GM12878 (cell line): ENCODE data around the gene SRSF12. TPM values are rescaled to one million over a fixed set of nuclear protein-coding genes. Genes with fewer than 3 reads are reported as not detected.
A peak's percentile ranks its signal among the peaks of the same experiment; 100 is the strongest.

Experiments used
- ATAC-seq: fragments of 200-7000 bp; cut with Tn5 transposase; 3 replicates; pipeline ENCODE4 v1.9.1; 2020; ENCODE audit warnings: mild to moderate bottlenecking, moderate library complexity
- BruUV-seq: library from RNA; stranded (reverse); fragments of 400-500 nt; replicated peaks from 2 replicates; lab custom pipeline; 2021; lab: Mats Ljungman, UMichigan
- CTCF ChIA-PET: fragments of 300-600 bp; sonication (Branson Sonifier 250); formaldehyde crosslinking; extraction: SDS; loops from one replicate; lab custom pipeline; 2021; ENCODE audit warnings: inconsistent platforms; lab: Yijun Ruan, JAX
- POLR2A ChIA-PET: fragments of 350-600 bp; formaldehyde crosslinking; extraction: SDS; loops from one replicate; lab custom pipeline; 2021; ENCODE audit warnings: inconsistent platforms; lab: Charles Lee
- RAD21 ChIA-PET: fragments of 300-600 bp; sonication (Branson Sonifier 250); formaldehyde crosslinking; loops from one replicate; lab custom pipeline; 2023; ENCODE audit warnings: antibody characterized with exemption; ENCODE audit not compliant: unreplicated experiment; lab: Charles Lee
- SMC1A ChIA-PET: fragments of 300-600 bp; sonication (Branson Sonifier 250); formaldehyde crosslinking; loops from one replicate; lab custom pipeline; 2023; ENCODE audit not compliant: unreplicated experiment, uncharacterized antibody; lab: Charles Lee
- DNase-seq: peaks from one replicate; pipeline ENCODE4 v3.0.0-alpha.2; 2011; ENCODE audit warnings: low read depth, low spot score
- FAIRE-seq: peaks from 3 replicates; lab custom pipeline; 2011; peaks lifted over from hg19 to GRCh38; lab: Jason Lieb, UNC
- H2AFZ ChIP-seq: 2 replicates; pipeline ENCODE4 v1.6.0; 2011; ENCODE audit warnings: low read depth, low read length, control low read depth; ENCODE audit not compliant: control insufficient read depth
- H3K27ac ChIP-seq: 2 replicates; pipeline ENCODE4 v1.5.1; 2011; ENCODE audit warnings: control low read depth; ENCODE audit not compliant: control insufficient read depth, insufficient read depth
- H3K27me3 ChIP-seq, 2 experiments: replicated peaks in 1 of 2; 2 replicates each; pipeline versions ENCODE4 v1.6.0 to v1.6.1; 2011; ENCODE audit warnings: low read length in 1 of 2; ENCODE audit not compliant: control insufficient read depth in 2 of 2, insufficient read depth in 2 of 2
- H3K36me3 ChIP-seq, 2 experiments: 2 replicates each; pipeline ENCODE4 v1.5.1; 2011; ENCODE audit warnings: low read length in 1 of 2; ENCODE audit not compliant: control insufficient read depth in 2 of 2, insufficient read depth in 2 of 2
- H3K4me1 ChIP-seq: 2 replicates; pipeline ENCODE4 v1.6.1; 2011; ENCODE audit warnings: mild to moderate bottlenecking, low read length, moderate library complexity, mixed read lengths; ENCODE audit not compliant: control insufficient read depth, insufficient read depth
- H3K4me2 ChIP-seq: 2 replicates; pipeline ENCODE4 v1.6.0; 2011; ENCODE audit warnings: control low read depth; ENCODE audit not compliant: control insufficient read depth, insufficient read depth
- H3K4me3 ChIP-seq: fragments of 200-600 bp; sonication (generic); 2 replicates; pipeline ENCODE4 v1.5.1; 2016
- H3K79me2 ChIP-seq: 2 replicates; pipeline ENCODE4 v1.6.0; 2011; ENCODE audit warnings: low read length; ENCODE audit not compliant: control insufficient read depth, insufficient read depth
- H3K9ac ChIP-seq: 2 replicates; pipeline ENCODE4 v1.8.0; 2011; ENCODE audit warnings: low read length, control low read depth, mixed read lengths; ENCODE audit not compliant: control insufficient read depth, insufficient read depth
- H3K9me3 ChIP-seq: replicated peaks from 3 replicates; pipeline ENCODE4 v1.5.1; 2011; ENCODE audit warnings: mild to moderate bottlenecking, low read length; ENCODE audit not compliant: control insufficient read depth, insufficient read depth
- H4K20me1 ChIP-seq: 2 replicates; pipeline ENCODE4 v1.6.0; 2011; ENCODE audit not compliant: control insufficient read depth, insufficient read depth
- CEBPB ChIP-seq, 2 experiments: fragments of 150-350 bp in 1 of 2; IDR thresholded peaks; 2 replicates each; pipeline ENCODE4 v1.6.1; 2012 to 2014; ENCODE audit warnings: low read depth in 2 of 2, low read length in 2 of 2, borderline replicate concordance in 1 of 2, inconsistent platforms in 1 of 2
- CREM ChIP-seq: IDR thresholded peaks from 2 replicates; pipeline ENCODE4 v1.6.1; 2014; ENCODE audit warnings: antibody characterized with exemption, low read depth
- MEF2A ChIP-seq: IDR thresholded peaks from 2 replicates; pipeline ENCODE4 v1.6.1; 2011; ENCODE audit warnings: low read depth, mild to moderate bottlenecking, low read length, moderate library complexity; ENCODE audit not compliant: insufficient read depth
- MEF2B ChIP-seq: fragments of 450-650 bp; IDR thresholded peaks from 2 replicates; pipeline ENCODE4 v1.6.1; 2018; ENCODE audit warnings: mild to moderate bottlenecking, moderate library complexity; ENCODE audit not compliant: partially characterized antibody, poor library complexity, severe bottlenecking
- MTA3 ChIP-seq: IDR thresholded peaks from 2 replicates; pipeline ENCODE4 v1.6.1; 2012; ENCODE audit warnings: low read length, inconsistent platforms, borderline replicate concordance
- PAX8 ChIP-seq: fragments of 450-650 bp; IDR thresholded peaks from 2 replicates; pipeline ENCODE4 v1.6.1; 2017; ENCODE audit warnings: mild to moderate bottlenecking, moderate library complexity
- RFX5 ChIP-seq: IDR thresholded peaks from 2 replicates; pipeline ENCODE4 v1.6.1; 2011; ENCODE audit warnings: low read depth, low read length, improper control_type of control experiment
- SIN3A ChIP-seq: IDR thresholded peaks from 2 replicates; pipeline ENCODE4 v1.6.1; 2012; ENCODE audit warnings: low read depth, low read length, improper control_type of control experiment
- SMAD1 ChIP-seq: fragments of 450-650 bp; IDR thresholded peaks from 2 replicates; pipeline ENCODE4 v1.6.1; 2018; ENCODE audit warnings: mild to moderate bottlenecking, low read depth; ENCODE audit not compliant: partially characterized antibody
- SUZ12 ChIP-seq: fragments of 200-600 bp; sonication (generic); IDR thresholded peaks from one replicate; pipeline ENCODE4 v1.6.1; 2018; ENCODE audit warnings: antibody characterized with exemption, mild to moderate bottlenecking; ENCODE audit not compliant: unreplicated experiment
- ZNF217 ChIP-seq: fragments of 450-650 bp; IDR thresholded peaks from 2 replicates; pipeline ENCODE4 v1.6.1; 2017; ENCODE audit warnings: antibody characterized with exemption, mild to moderate bottlenecking
- WGBS: methylation state at CpG from one replicate; pipeline ENCODE4 v1.1.6; 2016; ENCODE audit warnings: low lambda C conversion rate; ENCODE audit not compliant: insufficient replicate concordance, insufficient coverage; ENCODE audit errors: missing lambda C conversion rate; 5-methylcytosine and 5-hydroxymethylcytosine counted together
- in situ Hi-C: fragments of 300-500 bp; cut with MboI; formaldehyde crosslinking; loops from 9 replicates; pipeline ENCODE4 v1.14.3; 2018; ENCODE audit warnings: mixed read lengths
- intact Hi-C: fragments of 100-400 bp; cut with micrococcal nuclease; formaldehyde crosslinking; loops from one replicate; pipeline ENCODE4 v1.14.2; 2022; ENCODE audit not compliant: unreplicated experiment
- polyA plus RNA-seq, 11 experiments: library from polyadenylated mRNA; depleted of rRNA in 4 of 11; unstranded in 6 of 11; stranded (reverse) in 5 of 11; fragments of >200 nt; fragmentation: Nextera tagmentation in 4 of 11; fragmentation: Illumina TruSeq in 1 of 11; extraction: Ambion mirVana in 4 of 11; extraction: Trizol in 1 of 11; gene quantifications; 1 replicate in 1 of 11; 2 replicates in 10 of 11; pipeline versions ENCODE4 v1.2.1 to v1.2.3, GENCODE V29; 2011 to 2016; ENCODE audit warnings: inconsistent platforms in 2 of 11, missing spikeins in 2 of 11, low read depth in 1 of 11
- total RNA-seq, 4 experiments: library from RNA; depleted of rRNA in 3 of 4; stranded (reverse); fragments of >200 nt in 3 of 4; fragmentation: Illumina TruSeq in 1 of 4; extraction: Trizol in 1 of 4; gene quantifications; 2 replicates each; pipeline versions ENCODE4 v1.2.1 to v1.2.3, GENCODE V29; 2013 to 2021
- TF ChIP-seq, protein P1 (sequence below): IDR thresholded peaks from 2 replicates; pipeline ENCODE4 v1.6.1; 2012; ENCODE audit warnings: low read length, inconsistent platforms
- TF ChIP-seq, protein P2 (sequence below): fragments of 450-650 bp; IDR thresholded peaks from 2 replicates; pipeline ENCODE4 v1.6.1; 2017; ENCODE audit warnings: antibody characterized with exemption, mild to moderate bottlenecking, moderate library complexity
- TF ChIP-seq, protein P3 (sequence below): IDR thresholded peaks from 2 replicates; pipeline ENCODE4 v1.6.1; 2011; ENCODE audit warnings: low read depth, low read length, improper control_type of control experiment, borderline replicate concordance
- TF ChIP-seq, protein P4 (sequence below): IDR thresholded peaks from 2 replicates; pipeline ENCODE4 v1.6.1; 2011; ENCODE audit warnings: mild to moderate bottlenecking, low read depth, low read length, moderate library complexity; ENCODE audit not compliant: insufficient replicate concordance
- TF ChIP-seq, protein P5 (sequence below): IDR thresholded peaks from 2 replicates; pipeline ENCODE4 v1.6.1; 2012; ENCODE audit warnings: low read depth, low read length, improper control_type of control experiment

SRSF12 gene
- total and polyA plus RNA-seq, 10 of the 15 experiments (the other 5 are each of a cell fraction or from before 2014, with no cell fraction given), result 0.03 to 0.23 TPM; not detected in 8

DNA sequence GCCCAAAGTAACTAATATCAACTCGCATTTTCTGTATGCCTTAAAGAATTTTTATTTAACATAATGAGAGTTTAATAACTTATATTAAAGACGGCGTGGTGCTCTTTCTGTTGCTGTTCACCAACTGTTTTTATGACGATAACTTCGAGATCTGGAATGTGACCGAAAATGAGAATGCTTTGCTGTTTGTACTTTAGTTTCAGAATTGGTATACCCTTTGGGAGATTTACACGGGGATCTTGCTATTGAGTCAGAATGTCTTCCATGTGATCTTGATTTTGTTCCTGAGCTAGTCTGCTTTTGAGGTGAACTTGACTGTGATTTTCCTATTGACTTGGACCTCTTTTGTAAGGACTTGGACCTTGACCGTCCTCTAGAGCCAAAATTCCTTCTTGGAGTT, 19.4 kb downstream of the SRSF12 start (continued):
- 0 out of 2 replicates have a peak, but pooled peaks have one; percentile 8 for TF ChIP-seq MEF2A
- TF ChIP-seq CREM, result 0 out of 2 replicates have a peak, but pooled peaks have one; percentile 14
- TF ChIP-seq, protein P1, sequence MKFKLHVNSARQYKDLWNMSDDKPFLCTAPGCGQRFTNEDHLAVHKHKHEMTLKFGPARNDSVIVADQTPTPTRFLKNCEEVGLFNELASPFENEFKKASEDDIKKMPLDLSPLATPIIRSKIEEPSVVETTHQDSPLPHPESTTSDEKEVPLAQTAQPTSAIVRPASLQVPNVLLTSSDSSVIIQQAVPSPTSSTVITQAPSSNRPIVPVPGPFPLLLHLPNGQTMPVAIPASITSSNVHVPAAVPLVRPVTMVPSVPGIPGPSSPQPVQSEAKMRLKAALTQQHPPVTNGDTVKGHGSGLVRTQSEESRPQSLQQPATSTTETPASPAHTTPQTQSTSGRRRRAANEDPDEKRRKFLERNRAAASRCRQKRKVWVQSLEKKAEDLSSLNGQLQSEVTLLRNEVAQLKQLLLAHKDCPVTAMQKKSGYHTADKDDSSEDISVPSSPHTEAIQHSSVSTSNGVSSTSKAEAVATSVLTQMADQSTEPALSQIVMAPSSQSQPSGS, result 0 out of 2 replicates have a peak, but pooled peaks have one; percentile 48

DNA sequence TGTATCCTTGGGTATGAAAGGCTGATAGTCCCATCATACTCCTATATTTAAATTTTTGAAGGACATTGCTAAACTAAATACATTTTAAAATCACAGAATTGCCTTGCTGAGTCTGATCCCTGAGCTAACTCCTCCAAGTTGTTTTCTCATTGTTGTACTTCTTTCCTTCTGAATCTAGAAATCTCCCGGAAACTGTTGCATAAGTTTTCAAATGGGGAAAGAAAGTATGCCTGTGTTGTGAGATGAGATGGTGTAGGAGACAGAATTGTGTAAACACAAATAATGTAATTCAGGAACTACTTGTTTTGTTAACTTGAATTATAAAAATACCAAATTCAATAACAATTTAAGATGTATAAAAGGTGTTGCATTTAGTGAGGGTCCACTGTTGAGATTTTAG, 30.0 kb downstream of the SRSF12 start:
- Histone ChIP-seq H3K27ac (no peak overlapping the region), H3K27me3 (no peaks in the 10 kb centered on the region), H3K4me1 (no peaks in the 10 kb centered on the region), H3K9ac (no peak overlapping the region), H2AFZ (no peak overlapping the region), H4K20me1 (no peaks in the 10 kb centered on the region), H3K36me3 (peaks cover 3 to 16% of the 10 kb centered on the region in 2 experiments), H3K79me2 (peaks cover 22% of the 10 kb centered on the region), H3K4me3 (no peak overlapping the region), H3K9me3 (no peaks in the 10 kb centered on the region), H3K4me2 (no peak overlapping the region)
- RAD21 ChIA-PET, result no interaction called here
- intact Hi-C loops (no loop called here), in situ Hi-C loops (no loop called here)
- ATAC-seq, result no peak
- CTCF ChIA-PET, result interaction anchor here (0.6 to 2.8 kb wide), 2 partner anchors 15 to 105 kb away, joined by 3 to 9 read pairs; no protein-coding TSS in a partner anchor
- 88% methylated on average over 1 of the region's 1 CpG for WGBS
- FAIRE-seq, result no peak
- POLR2A ChIA-PET, result no interaction called here
- DNase-seq, result no peak
- SMC1A ChIA-PET, result interaction anchor here (0.6 to 1.4 kb wide), 3 partner anchors 8 to 94 kb away, joined by 3 read pairs; no protein-coding TSS in a partner anchor
- no TSS peak for BruUV-seq
- TF ChIP-seq ZNF217 (no peak), SUZ12 (no peak), RFX5 (no peak), MTA3 (no peak), SMAD1 (no peak), PAX8 (no peak), CEBPB (IDR thresholded peaks at IDR 0.05; ENCODE audit: borderline replicate concordance in 1 of 2, low read depth in 2 of 2, low read length in 2 of 2) (no peak), SIN3A (no peak), MEF2B (no peak)
- TF ChIP-seq, protein P2, sequence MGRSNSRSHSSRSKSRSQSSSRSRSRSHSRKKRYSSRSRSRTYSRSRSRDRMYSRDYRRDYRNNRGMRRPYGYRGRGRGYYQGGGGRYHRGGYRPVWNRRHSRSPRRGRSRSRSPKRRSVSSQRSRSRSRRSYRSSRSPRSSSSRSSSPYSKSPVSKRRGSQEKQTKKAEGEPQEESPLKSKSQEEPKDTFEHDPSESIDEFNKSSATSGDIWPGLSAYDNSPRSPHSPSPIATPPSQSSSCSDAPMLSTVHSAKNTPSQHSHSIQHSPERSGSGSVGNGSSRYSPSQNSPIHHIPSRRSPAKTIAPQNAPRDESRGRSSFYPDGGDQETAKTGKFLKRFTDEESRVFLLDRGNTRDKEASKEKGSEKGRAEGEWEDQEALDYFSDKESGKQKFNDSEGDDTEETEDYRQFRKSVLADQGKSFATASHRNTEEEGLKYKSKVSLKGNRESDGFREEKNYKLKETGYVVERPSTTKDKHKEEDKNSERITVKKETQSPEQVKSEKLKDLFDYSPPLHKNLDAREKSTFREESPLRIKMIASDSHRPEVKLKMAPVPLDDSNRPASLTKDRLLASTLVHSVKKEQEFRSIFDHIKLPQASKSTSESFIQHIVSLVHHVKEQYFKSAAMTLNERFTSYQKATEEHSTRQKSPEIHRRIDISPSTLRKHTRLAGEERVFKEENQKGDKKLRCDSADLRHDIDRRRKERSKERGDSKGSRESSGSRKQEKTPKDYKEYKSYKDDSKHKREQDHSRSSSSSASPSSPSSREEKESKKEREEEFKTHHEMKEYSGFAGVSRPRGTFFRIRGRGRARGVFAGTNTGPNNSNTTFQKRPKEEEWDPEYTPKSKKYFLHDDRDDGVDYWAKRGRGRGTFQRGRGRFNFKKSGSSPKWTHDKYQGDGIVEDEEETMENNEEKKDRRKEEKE, result no peak
- TF ChIP-seq, protein P3, sequence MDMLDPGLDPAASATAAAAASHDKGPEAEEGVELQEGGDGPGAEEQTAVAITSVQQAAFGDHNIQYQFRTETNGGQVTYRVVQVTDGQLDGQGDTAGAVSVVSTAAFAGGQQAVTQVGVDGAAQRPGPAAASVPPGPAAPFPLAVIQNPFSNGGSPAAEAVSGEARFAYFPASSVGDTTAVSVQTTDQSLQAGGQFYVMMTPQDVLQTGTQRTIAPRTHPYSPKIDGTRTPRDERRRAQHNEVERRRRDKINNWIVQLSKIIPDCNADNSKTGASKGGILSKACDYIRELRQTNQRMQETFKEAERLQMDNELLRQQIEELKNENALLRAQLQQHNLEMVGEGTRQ, result no peak
- TF ChIP-seq, protein P4, sequence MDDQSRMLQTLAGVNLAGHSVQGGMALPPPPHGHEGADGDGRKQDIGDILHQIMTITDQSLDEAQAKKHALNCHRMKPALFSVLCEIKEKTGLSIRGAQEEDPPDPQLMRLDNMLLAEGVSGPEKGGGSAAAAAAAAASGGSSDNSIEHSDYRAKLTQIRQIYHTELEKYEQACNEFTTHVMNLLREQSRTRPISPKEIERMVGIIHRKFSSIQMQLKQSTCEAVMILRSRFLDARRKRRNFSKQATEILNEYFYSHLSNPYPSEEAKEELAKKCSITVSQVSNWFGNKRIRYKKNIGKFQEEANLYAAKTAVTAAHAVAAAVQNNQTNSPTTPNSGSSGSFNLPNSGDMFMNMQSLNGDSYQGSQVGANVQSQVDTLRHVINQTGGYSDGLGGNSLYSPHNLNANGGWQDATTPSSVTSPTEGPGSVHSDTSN, result no peak
- TF ChIP-seq, protein P5, sequence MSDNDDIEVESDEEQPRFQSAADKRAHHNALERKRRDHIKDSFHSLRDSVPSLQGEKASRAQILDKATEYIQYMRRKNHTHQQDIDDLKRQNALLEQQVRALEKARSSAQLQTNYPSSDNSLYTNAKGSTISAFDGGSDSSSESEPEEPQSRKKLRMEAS, result no peak
